ENCODE data around the gene OXT. TPM values are rescaled to one million over a fixed set of nuclear protein-coding genes. Genes with fewer than 3 reads are reported as not detected.

The OXT gene
- total RNA-seq, 3 donors from 2014 or later (not counting 1 experiment from before 2014, with no cell fraction given) = not detected

GRCh38 chr20:3077618-3078134 lies 6.3 kb downstream of the OXT start:
- H3K9me3 ChIP-seq (ENCODE audit: control insufficient read depth, insufficient read depth, low read length) = no peaks in the 10 kb centered on the region
- H3K27me3 ChIP-seq (ENCODE audit: control insufficient read depth, insufficient read depth, low read length) = peaks cover 15% of the 10 kb centered on the region
- peaks cover 7 to 12% of the 10 kb centered on the region in 2 donors for H3K4me1 Mint-ChIP-seq
- H3K27ac Mint-ChIP-seq = no peak overlapping the region
- peaks cover 16% of the 10 kb centered on the region for H3K4me1 ChIP-seq (ENCODE audit: control insufficient read depth, insufficient read depth, low read length)
- no peaks in the 10 kb centered on the region for H3K36me3 ChIP-seq (ENCODE audit: control insufficient read depth, insufficient read depth, low read length)
- H3K4me3 ChIP-seq (ENCODE audit: low read length) = no peak overlapping the region
- TF ChIP-seq CTCF (IDR thresholded peaks at IDR 0.05) = no peak
- DNase-seq (peak in 1 of 2 donors; percentile 43), ATAC-seq (peak; percentile 43 to 64 (median 59))
- peaks cover 34 to 36% of the 10 kb centered on the region in 2 donors for H3K27me3 Mint-ChIP-seq (ENCODE audit: low read depth in 2 of 2)
- peak overlapping the region; percentile 11 for H3K4me3 Mint-ChIP-seq
- WGBS (ENCODE audit: insufficient coverage) = 6% methylated on average over 4 of the region's 4 CpGs
- H3K36me3 Mint-ChIP-seq = no peaks in the 10 kb centered on the region
- H3K9me3 Mint-ChIP-seq = no peaks in the 10 kb centered on the region
- intact Hi-C loops (cut with micrococcal nuclease) = no loop called here
- no peak overlapping the region for H3K27ac ChIP-seq (ENCODE audit: low read length)

DNA sequence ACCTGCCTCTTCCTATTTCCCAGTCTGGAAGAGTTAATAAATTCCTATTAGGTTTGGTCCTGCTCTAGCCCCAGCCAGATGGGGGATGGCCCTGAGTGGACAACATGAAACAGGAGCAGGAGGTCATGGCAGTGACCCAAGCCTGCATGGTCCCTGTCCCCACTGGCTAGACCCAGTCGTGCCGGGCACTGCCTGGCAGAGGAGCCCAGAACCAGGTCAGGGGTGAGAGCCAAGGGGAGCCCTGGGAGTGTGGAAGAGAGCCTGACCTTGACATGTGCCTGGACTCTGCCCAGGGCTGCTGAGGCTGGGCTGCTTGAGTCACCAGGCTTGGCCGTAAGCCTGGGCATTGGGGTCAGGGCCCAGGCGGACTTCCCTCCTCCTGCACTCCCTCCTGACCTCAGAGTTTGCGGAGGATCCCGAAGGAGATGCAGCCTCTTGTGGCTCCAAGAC lies 9.5 kb downstream of the OXT start:
- Mint-ChIP-seq H3K4me3 (no peak overlapping the region), H3K27ac (no peak overlapping the region), H3K27me3 (ENCODE audit: low read depth in 2 of 2) (peaks cover 48 to 54% of the 10 kb centered on the region in 2 donors), H3K36me3 (no peaks in the 10 kb centered on the region), H3K9me3 (no peaks in the 10 kb centered on the region), H3K4me1 (peaks cover 7 to 18% of the 10 kb centered on the region in 2 donors)
- Histone ChIP-seq H3K9me3 (ENCODE audit: control insufficient read depth, insufficient read depth, low read length) (no peaks in the 10 kb centered on the region), H3K36me3 (ENCODE audit: control insufficient read depth, insufficient read depth, low read length) (no peaks in the 10 kb centered on the region), H3K27me3 (ENCODE audit: control insufficient read depth, insufficient read depth, low read length) (peaks cover 27% of the 10 kb centered on the region), H3K27ac (ENCODE audit: low read length) (no peak overlapping the region), H3K4me1 (ENCODE audit: control insufficient read depth, insufficient read depth, low read length) (peaks cover 23% of the 10 kb centered on the region), H3K4me3 (ENCODE audit: low read length) (no peak overlapping the region)
- DNase-seq = no peak
- TF ChIP-seq CTCF (IDR thresholded peaks at IDR 0.05) = no peak
- intact Hi-C loops (cut with micrococcal nuclease) = no loop called here
- 56% methylated on average over 6 of the region's 6 CpGs for WGBS (ENCODE audit: insufficient coverage)
- no peak for ATAC-seq

GRCh38 chr20:3081641-3082040 lies 10.2 kb downstream of the OXT start:
- peaks cover 27% of the 10 kb centered on the region for H3K27me3 ChIP-seq (ENCODE audit: control insufficient read depth, insufficient read depth, low read length)
- no peak for ATAC-seq
- intact Hi-C loops (cut with micrococcal nuclease) = no loop called here
- WGBS (ENCODE audit: insufficient coverage) = 64% methylated on average over 11 of the region's 11 CpGs
- TF ChIP-seq CTCF (IDR thresholded peaks at IDR 0.05) = no peak
- H3K27ac ChIP-seq (ENCODE audit: low read length) = no peak overlapping the region
- Mint-ChIP-seq H3K4me1 (peaks cover 7 to 18% of the 10 kb centered on the region in 2 donors), H3K4me3 (peak overlapping the region; percentile 72), H3K27ac (no peak overlapping the region), H3K36me3 (no peaks in the 10 kb centered on the region), H3K27me3 (ENCODE audit: low read depth in 2 of 2) (peaks cover 48 to 54% of the 10 kb centered on the region in 2 donors), H3K9me3 (no peaks in the 10 kb centered on the region)
- no peak for DNase-seq
- no peaks in the 10 kb centered on the region for H3K36me3 ChIP-seq (ENCODE audit: control insufficient read depth, insufficient read depth, low read length)
- H3K4me3 ChIP-seq (ENCODE audit: low read length) = no peak overlapping the region
- H3K4me1 ChIP-seq (ENCODE audit: control insufficient read depth, insufficient read depth, low read length) = peaks cover 23% of the 10 kb centered on the region
- no peaks in the 10 kb centered on the region for H3K9me3 ChIP-seq (ENCODE audit: control insufficient read depth, insufficient read depth, low read length)
